Coronary artery (tissue), 2 donors: ENCODE measurements around the gene COX20.

Experiments used
- DNase-seq: peaks from one replicate; pipeline ENCODE4 v3.0.0-alpha.2; 2017; ENCODE audit warnings: low spot score
- H3K27ac ChIP-seq, 2 donors: fragments of 200-600 bp; sonication (generic); one replicate each; pipeline ENCODE4 v1.5.1; 2016 to 2019
- H3K4me3 ChIP-seq: fragments of 200-600 bp; sonication (generic); 2 replicates; pipeline ENCODE4 v1.5.1; 2016; ENCODE audit warnings: mild to moderate bottlenecking, moderate library complexity
- TF ChIP-seq, protein P1 (sequence below): fragments of 200-600 bp; sonication (generic); IDR thresholded peaks from one replicate; pipeline ENCODE4 v1.5.1; 2019; ENCODE audit warnings: antibody characterized with exemption

The COX20 gene

DNA sequence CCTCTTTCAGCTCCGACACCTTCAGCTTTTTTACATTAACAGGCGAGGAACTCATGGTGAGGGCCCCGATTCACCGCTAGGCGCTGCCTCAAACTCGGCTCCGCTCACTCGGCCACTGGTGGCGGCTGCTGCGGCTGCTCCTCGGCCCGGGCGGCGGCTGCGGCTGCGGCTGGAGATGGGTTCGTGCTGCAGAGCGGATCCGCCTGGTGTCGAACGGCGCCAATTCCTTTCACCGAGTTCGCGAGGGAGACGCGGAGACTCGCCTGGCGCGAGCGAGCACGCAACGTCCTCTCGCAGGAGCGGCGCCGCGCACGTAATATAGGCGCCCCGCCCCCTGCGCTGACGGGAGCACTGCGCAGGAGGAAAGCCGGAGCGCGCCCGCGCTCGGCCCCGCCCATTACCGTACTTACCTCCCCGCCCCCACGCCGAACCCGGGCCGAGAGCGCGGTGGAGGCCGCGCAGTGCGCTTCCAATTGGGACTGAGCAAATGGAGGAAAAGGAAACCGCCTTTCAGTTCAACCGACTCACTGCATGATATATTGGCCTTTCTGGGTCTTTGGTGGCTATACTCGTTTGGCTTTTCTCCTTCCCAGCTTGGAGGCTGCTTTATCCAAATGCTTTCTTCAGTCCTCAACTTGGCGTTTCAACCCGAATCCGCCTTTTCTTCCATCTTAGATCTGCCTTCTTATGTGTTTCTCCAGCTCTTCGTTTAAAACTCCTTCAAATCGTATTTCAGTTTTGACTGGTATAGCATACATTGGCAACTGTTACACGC lies 29.0 kb downstream of the COX20 start, which contains the start of gene HNRNPU:
TSS of gene HNRNPU (minus strand) at position 291 of the 775 bp plus-strand sequence. CDS start at position 55, 236 bp downstream.
- TF ChIP-seq, protein P1, sequence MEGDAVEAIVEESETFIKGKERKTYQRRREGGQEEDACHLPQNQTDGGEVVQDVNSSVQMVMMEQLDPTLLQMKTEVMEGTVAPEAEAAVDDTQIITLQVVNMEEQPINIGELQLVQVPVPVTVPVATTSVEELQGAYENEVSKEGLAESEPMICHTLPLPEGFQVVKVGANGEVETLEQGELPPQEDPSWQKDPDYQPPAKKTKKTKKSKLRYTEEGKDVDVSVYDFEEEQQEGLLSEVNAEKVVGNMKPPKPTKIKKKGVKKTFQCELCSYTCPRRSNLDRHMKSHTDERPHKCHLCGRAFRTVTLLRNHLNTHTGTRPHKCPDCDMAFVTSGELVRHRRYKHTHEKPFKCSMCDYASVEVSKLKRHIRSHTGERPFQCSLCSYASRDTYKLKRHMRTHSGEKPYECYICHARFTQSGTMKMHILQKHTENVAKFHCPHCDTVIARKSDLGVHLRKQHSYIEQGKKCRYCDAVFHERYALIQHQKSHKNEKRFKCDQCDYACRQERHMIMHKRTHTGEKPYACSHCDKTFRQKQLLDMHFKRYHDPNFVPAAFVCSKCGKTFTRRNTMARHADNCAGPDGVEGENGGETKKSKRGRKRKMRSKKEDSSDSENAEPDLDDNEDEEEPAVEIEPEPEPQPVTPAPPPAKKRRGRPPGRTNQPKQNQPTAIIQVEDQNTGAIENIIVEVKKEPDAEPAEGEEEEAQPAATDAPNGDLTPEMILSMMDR = peak; percentile 28
- Histone ChIP-seq H3K27ac (peak within 1 kb of the TSS; percentile 100), H3K4me3 (peak within 1 kb of the TSS; percentile 98)
- peak; percentile 96 for DNase-seq

DNA sequence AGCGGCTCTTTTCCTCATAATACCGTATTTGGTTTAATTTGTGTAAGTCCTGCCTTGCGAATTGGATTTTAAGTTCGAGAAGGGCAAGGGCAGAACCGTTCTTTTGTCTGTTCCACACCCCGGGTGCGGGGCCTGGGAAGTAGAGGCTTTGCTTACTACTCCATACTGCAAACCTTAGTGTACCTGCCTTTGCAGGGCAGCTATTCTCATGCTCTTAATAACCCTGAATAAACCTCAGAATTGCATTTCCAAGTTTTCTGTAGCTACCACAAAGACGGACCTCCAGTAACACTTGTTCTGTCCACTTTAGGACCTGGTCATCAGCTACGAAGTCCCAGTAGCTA lies 29.5 kb downstream of the COX20 start:
- TF ChIP-seq, protein P1 = no peak
- Histone ChIP-seq H3K4me3 (peak overlapping the region; percentile 98), H3K27ac (peak overlapping the region; percentile 100)
- DNase-seq = no peak

DNA sequence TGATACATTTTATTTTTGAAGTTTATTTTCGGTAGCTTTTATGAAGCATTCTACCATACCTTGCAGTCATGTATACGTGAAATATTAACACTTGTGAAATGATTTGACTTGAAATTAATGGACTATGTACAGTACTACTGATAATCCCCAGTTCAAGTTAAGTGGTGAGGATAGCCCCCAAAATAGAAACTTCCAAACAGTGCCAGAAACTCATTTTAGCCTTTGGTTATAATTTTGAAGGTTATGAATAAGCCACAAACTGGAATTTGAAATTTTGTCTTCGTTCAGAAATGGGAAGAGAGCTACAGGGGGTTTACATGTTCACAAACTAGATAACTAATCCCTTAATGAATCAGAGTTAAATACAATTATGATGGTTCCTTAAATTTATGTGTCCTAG lies 30.4 kb downstream of the COX20 start:
- Histone ChIP-seq H3K4me3 (no peak overlapping the region), H3K27ac (peak overlapping the region; percentile 100)
- TF ChIP-seq, protein P1 = no peak
- no peak for DNase-seq

DNA sequence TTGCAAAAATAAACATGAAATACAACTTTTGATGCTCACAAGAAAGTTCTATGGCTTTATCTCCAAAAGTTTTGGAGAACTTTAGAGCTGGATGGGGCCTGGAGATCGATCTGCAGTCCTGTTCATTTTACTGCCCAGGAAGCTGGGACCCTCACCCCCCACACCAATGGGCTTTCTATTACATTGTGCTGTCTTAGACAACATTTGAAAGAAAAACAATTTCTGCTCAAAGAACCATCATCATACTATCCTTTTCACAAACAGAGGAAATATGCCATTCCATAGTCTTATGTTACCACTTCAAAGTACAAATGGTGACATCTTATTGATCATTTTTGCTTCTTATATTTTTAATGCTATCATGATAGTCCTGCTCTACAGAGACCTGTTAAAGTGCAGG lies 30.9 kb downstream of the COX20 start:
- TF ChIP-seq, protein P1 = no peak
- peak overlapping the region in 1 of 2 donors; percentile 100 for H3K27ac ChIP-seq
- DNase-seq = no peak
- no peak overlapping the region for H3K4me3 ChIP-seq

DNA sequence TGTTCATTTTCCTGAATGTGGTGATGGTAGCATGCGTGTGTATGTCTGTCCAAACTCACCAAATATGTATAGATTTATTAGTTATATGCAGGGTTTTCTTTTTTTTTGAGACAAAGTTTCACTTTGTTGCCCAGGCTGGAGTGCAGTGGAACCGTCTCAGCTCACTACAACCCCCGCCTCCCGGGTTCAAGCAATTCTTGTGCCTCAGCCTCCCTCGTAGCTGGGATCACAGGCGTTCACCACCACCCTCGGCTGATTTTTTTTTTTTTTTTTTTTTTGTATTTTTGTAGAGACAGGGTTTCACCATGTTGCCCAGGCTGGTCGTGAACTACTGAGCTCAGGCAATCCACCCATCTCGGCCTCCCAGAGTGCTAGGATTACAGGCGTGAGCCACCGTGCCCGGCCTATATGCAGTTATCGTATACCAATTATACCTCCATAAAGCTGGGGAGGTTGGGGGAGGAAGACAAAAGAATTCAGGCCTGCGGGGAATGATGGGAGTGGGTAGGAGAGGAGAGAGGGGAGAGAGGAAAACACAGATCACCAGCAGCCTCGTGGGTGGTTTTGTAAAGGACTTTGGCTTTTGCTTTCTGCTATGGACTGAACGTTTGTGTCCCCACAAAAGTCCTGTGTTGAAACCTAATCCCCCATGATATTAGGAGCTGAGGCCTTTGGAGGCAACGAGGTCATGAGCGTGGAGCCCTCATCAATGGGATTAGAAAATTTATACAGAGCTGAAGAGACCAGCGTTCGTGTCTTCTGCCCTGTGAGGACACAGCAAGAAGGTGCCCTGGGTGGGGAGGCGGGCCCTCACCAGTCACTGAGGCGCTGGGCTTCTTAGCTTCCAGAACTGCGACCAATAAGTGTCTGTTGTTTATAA lies 33.3 kb downstream of the COX20 start:
- H3K27ac ChIP-seq = no peak overlapping the region
- DNase-seq = no peak
- no peak overlapping the region for H3K4me3 ChIP-seq
- TF ChIP-seq, protein P1 = no peak

DNA sequence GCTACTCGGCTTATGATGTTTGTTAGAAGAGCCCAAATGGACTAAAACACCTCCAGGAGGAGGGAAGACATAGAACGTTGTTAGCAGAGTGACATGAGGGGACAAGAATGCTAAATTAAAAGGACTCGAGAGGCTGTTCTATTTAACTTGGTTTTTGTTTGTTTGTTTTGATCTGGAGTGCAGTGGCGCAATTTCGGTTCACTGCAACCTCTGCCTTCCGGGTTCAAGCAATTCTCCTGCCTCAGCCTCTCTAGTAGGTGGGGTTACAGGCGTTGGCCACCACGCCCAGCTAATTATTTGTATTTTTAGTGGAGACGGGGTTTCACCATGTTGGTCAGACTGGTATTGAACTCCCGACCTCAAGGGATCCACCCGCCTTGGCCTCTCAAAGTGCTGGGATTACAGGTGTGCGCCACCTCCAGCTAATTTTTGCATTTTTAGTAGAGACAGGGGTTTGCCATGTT lies 33.9 kb downstream of the COX20 start:
- Histone ChIP-seq H3K4me3 (no peak overlapping the region), H3K27ac (no peak overlapping the region)
- TF ChIP-seq, protein P1 = no peak
- DNase-seq = no peak
